HepG2 (cell line): Measurements from ENCODE around the gene TMC2. TPM values are rescaled to one million over a fixed set of nuclear protein-coding genes. Genes with fewer than 3 reads are reported as not detected.

Source experiments
- AGO1 ChIP-seq: fragments of 200-400 bp; formaldehyde crosslinking; IDR thresholded peaks from 2 replicates; pipeline ENCODE4 v1.6.1; 2017; ENCODE audit warnings: mild to moderate bottlenecking, low read depth, low read length, moderate library complexity; ENCODE audit not compliant: poor library complexity, severe bottlenecking
- CAMTA2 ChIP-seq: sonication (generic); formaldehyde crosslinking; IDR thresholded peaks from 2 replicates; pipeline ENCODE4 v1.4.0; 2020; ENCODE audit warnings: mild to moderate bottlenecking, missing genetic modification reagents, borderline replicate concordance
- CERS6 ChIP-seq: sonication (generic); formaldehyde crosslinking; IDR thresholded peaks from 2 replicates; pipeline ENCODE4 v1.5.0; 2020; ENCODE audit warnings: missing genetic modification reagents
- DR1 ChIP-seq: sonication (generic); formaldehyde crosslinking; IDR thresholded peaks from 2 replicates; pipeline ENCODE4 v1.8.0; 2021; ENCODE audit warnings: mild to moderate bottlenecking, missing genetic modification reagents, inconsistent platforms
- ELF4 ChIP-seq: sonication (generic); formaldehyde crosslinking; IDR thresholded peaks from 2 replicates; pipeline ENCODE4 v1.5.0; 2020; ENCODE audit warnings: missing genetic modification reagents, mild to moderate bottlenecking, moderate library complexity, borderline replicate concordance
- FIP1L1 ChIP-seq: fragments of 200-400 bp; formaldehyde crosslinking; IDR thresholded peaks from 2 replicates; pipeline ENCODE4 v1.6.1; 2018; ENCODE audit warnings: low read depth, mild to moderate bottlenecking, low read length, moderate library complexity, borderline replicate concordance; ENCODE audit not compliant: insufficient read depth
- HNRNPUL1 ChIP-seq: fragments of 200-400 bp; formaldehyde crosslinking; IDR thresholded peaks from 2 replicates; pipeline ENCODE4 v1.6.1; 2017; ENCODE audit warnings: low read depth, mild to moderate bottlenecking, low read length, moderate library complexity
- JUNB ChIP-seq: sonication (generic); formaldehyde crosslinking; IDR thresholded peaks from 2 replicates; pipeline ENCODE4 v1.8.0; 2022; ENCODE audit warnings: missing genetic modification reagents, mild to moderate bottlenecking, borderline replicate concordance
- KLF11 ChIP-seq: IDR thresholded peaks from 2 replicates; pipeline ENCODE4 v1.6.1; 2016; ENCODE audit warnings: missing compliant biosample characterization
- NR3C1 ChIP-seq: sonication (generic); formaldehyde crosslinking; IDR thresholded peaks from 2 replicates; pipeline ENCODE4 v1.4.0; 2020; ENCODE audit warnings: missing genetic modification reagents
- POLR2A ChIP-seq, 2 experiments: IDR thresholded peaks; 2 replicates each; pipeline ENCODE4 v1.6.1; 2011; ENCODE audit warnings: low read depth in 2 of 2, low read length in 2 of 2, mild to moderate bottlenecking in 1 of 2, moderate library complexity in 1 of 2; ENCODE audit not compliant: insufficient read depth in 1 of 2
- POLR2AphosphoS2 ChIP-seq: IDR thresholded peaks from 2 replicates; pipeline ENCODE4 v1.6.1; 2011; ENCODE audit warnings: low read depth, low read length, improper control_type of control experiment
- POLR2AphosphoS5 ChIP-seq: IDR thresholded peaks from 2 replicates; pipeline ENCODE4 v1.6.1; 2012; ENCODE audit warnings: low read depth, low read length
- RAD21 ChIP-seq: fragments of 450-650 bp; formaldehyde crosslinking; IDR thresholded peaks from 2 replicates; pipeline ENCODE4 v1.5.0; 2020; ENCODE audit warnings: mild to moderate bottlenecking
- REXO4 ChIP-seq: sonication (generic); formaldehyde crosslinking; IDR thresholded peaks from 2 replicates; pipeline ENCODE4 v1.8.0; 2022; ENCODE audit warnings: missing genetic modification reagents, mild to moderate bottlenecking, borderline replicate concordance
- TFDP1 ChIP-seq: IDR thresholded peaks from 2 replicates; pipeline ENCODE4 v1.6.1; 2016; ENCODE audit warnings: missing compliant biosample characterization, missing genetic modification reagents, borderline replicate concordance
- THAP9 ChIP-seq: sonication (generic); formaldehyde crosslinking; IDR thresholded peaks from 2 replicates; pipeline ENCODE4; 2020; ENCODE audit warnings: missing genetic modification reagents, mild to moderate bottlenecking, borderline replicate concordance
- ZNF350 ChIP-seq: sonication (generic); formaldehyde crosslinking; IDR thresholded peaks from 2 replicates; pipeline ENCODE4 v1.4.0; 2020; ENCODE audit warnings: mild to moderate bottlenecking, low read depth, missing genetic modification reagents, borderline replicate concordance
- ZNF367 ChIP-seq: sonication (generic); formaldehyde crosslinking; IDR thresholded peaks from 2 replicates; pipeline ENCODE4 v1.4.0; 2020; ENCODE audit warnings: missing genetic modification reagents, borderline replicate concordance
- ZNF530 ChIP-seq: sonication (generic); formaldehyde crosslinking; IDR thresholded peaks from 2 replicates; pipeline ENCODE4 v1.5.0; 2020; ENCODE audit warnings: low read depth, mild to moderate bottlenecking, missing genetic modification reagents
- ZNF577 ChIP-seq: sonication (generic); formaldehyde crosslinking; IDR thresholded peaks from 2 replicates; pipeline ENCODE4 v1.4.0; 2020; ENCODE audit warnings: mild to moderate bottlenecking, low read depth, missing genetic modification reagents, borderline replicate concordance
- ZNF644 ChIP-seq: IDR thresholded peaks from 2 replicates; pipeline ENCODE4 v1.6.1; 2016; ENCODE audit warnings: low read depth
- ZNF879 ChIP-seq: sonication (generic); formaldehyde crosslinking; IDR thresholded peaks from 2 replicates; pipeline ENCODE4 v1.8.1; 2023; ENCODE audit warnings: missing genetic modification reagents
- ZSCAN22 ChIP-seq: sonication (generic); formaldehyde crosslinking; IDR thresholded peaks from 2 replicates; pipeline ENCODE4 v1.4.0; 2020; ENCODE audit warnings: mild to moderate bottlenecking, missing genetic modification reagents
- polyA plus RNA-seq, 8 experiments: library from polyadenylated mRNA; depleted of rRNA in 3 of 8; stranded (reverse) in 7 of 8; unstranded in 1 of 8; fragments of >200 nt; fragmentation: Illumina TruSeq in 4 of 8; extraction: Trizol in 4 of 8; gene quantifications; 2 replicates each; pipeline versions ENCODE4 v1.2.1 to v1.2.3, GENCODE V29; 2011 to 2016; ENCODE audit warnings: low read depth in 4 of 8, missing spikeins in 1 of 8, mixed read lengths in 1 of 8; ENCODE audit not compliant: insufficient read depth in 1 of 8
- total RNA-seq, 5 experiments: library from RNA; depleted of rRNA; stranded (reverse); fragments of >200 nt; fragmentation: Illumina TruSeq; extraction: Trizol; gene quantifications; 2 replicates each; pipeline ENCODE4 v1.2.3, GENCODE V29; 2016; ENCODE audit warnings: low read depth in 1 of 5

Gene TMC2
- total and polyA plus RNA-seq, 2 of the 13 experiments (the other 11 are each of a cell fraction or from before 2014, with no cell fraction given), result not detected

GRCh38 chr20:2508631-2509467, 27.5 kb upstream of the TMC2 start, which contains the start of gene ZNF343 (continued):
- TF ChIP-seq FIP1L1 (no peak), THAP9 (CRISPR knock-in tag) (peak; percentile 71; the same call in 1 of the 2 replicates), KLF11 (CRISPR knock-in tag) (peak; percentile 8; the same call in 1 of the 2 replicates), RAD21 (CRISPR knock-in tag) (peak; percentile 33; the same call in 1 of the 2 replicates), ZNF577 (CRISPR knock-in tag) (no peak), CERS6 (CRISPR knock-in tag) (peak; percentile 84; the same call in 1 of the 2 replicates), JUNB (CRISPR knock-in tag) (no peak), ZSCAN22 (CRISPR knock-in tag) (no peak), ELF4 (peak; percentile 37; the same call in 1 of the 2 replicates), ZNF350 (CRISPR knock-in tag) (peak; percentile 90), ZNF530 (CRISPR knock-in tag) (no peak), POLR2AphosphoS5 (peak; percentile 97), POLR2A (IDR thresholded peaks at IDR 0.05; ENCODE audit: insufficient read depth in 1 of 2, low read depth in 2 of 2, low read length in 2 of 2) (peak; percentile 94 to 95), NR3C1 (CRISPR knock-in tag) (no peak), ZNF367 (CRISPR knock-in tag) (0 out of 2 replicates have a peak, but pooled peaks have one; percentile 83), HNRNPUL1 (no peak), POLR2AphosphoS2 (no peak), ZNF644 (CRISPR knock-in tag) (peak; percentile 50; the same call in 1 of the 2 replicates), REXO4 (no peak), CAMTA2 (CRISPR knock-in tag) (peak; percentile 90; the same call in 1 of the 2 replicates), TFDP1 (CRISPR knock-in tag) (peak; percentile 85), ZNF879 (CRISPR knock-in tag) (no peak), AGO1 (peak; percentile 43), DR1 (CRISPR knock-in tag) (peak; percentile 61)
